DMS153 (cell line): ENCODE measurements around the gene TACC2.

Experiments
- DNase-seq: peaks from one replicate; lab custom pipeline; 2025; lab: John Stamatoyannopoulos, UW

The TACC2 gene

GRCh38 chr10:122124342-122124741, 135.4 kb downstream of the TACC2 start:
- no peak for DNase-seq

GRCh38 chr10:122124808-122125207, 135.8 kb downstream of the TACC2 start:
- DNase-seq = no peak

GRCh38 chr10:122126763-122127659, 138.0 kb downstream of the TACC2 start:
- DNase-seq = no peak

- DNase-seq = no peak
Observed at GRCh38 chr10:122127943-122128342, 139.0 kb downstream of the TACC2 start.

- no peak for DNase-seq
Observed at GRCh38 chr10:122128357-122128756, 139.4 kb downstream of the TACC2 start.

GRCh38 chr10:122130474-122131110, 141.6 kb downstream of the TACC2 start:
- DNase-seq = no peak

GRCh38 chr10:122132331-122132755, 143.4 kb downstream of the TACC2 start:
- DNase-seq = no peak

GRCh38 chr10:122132882-122133565, 144.1 kb downstream of the TACC2 start:
- no peak for DNase-seq

- no peak for DNase-seq
Observed at GRCh38 chr10:122135251-122136025, 146.5 kb downstream of the TACC2 start.

- DNase-seq = no peak
Observed at GRCh38 chr10:122138831-122139625, 150.1 kb downstream of the TACC2 start.

GRCh38 chr10:122139627-122140170, 150.7 kb downstream of the TACC2 start:
- no peak for DNase-seq

- no peak for DNase-seq
Observed at GRCh38 chr10:122140461-122140902, 151.5 kb downstream of the TACC2 start.

GRCh38 chr10:122140941-122141623, 152.1 kb downstream of the TACC2 start:
- DNase-seq = no peak

GRCh38 chr10:122141821-122142640, 153.1 kb downstream of the TACC2 start:
- no peak for DNase-seq

- no peak for DNase-seq
Observed at GRCh38 chr10:122142641-122143237, 153.8 kb downstream of the TACC2 start.

GRCh38 chr10:122143238-122143841, 154.4 kb downstream of the TACC2 start:
- no peak for DNase-seq

- no peak for DNase-seq
Observed at GRCh38 chr10:122144199-122144598, 155.2 kb downstream of the TACC2 start.

GRCh38 chr10:122145113-122145512, 156.2 kb downstream of the TACC2 start:
- DNase-seq = no peak
